SK-N-SH treated with all-trans-retinoic acid at 6 μM for 48 hours (cell line): ENCODE data around the gene HERC4.

ENCODE experiments used
- ARNTL ChIP-seq: fragments of 450-650 bp; formaldehyde crosslinking; IDR thresholded peaks from 2 replicates; pipeline ENCODE4 v1.5.0; 2020; ENCODE audit warnings: low read depth, mild to moderate bottlenecking, moderate library complexity, borderline replicate concordance
- POU6F1 ChIP-seq: fragments of 250-450 bp; sonication (Bioruptor Pico); IDR thresholded peaks from 2 replicates; pipeline ENCODE4 v1.8.0; 2021; ENCODE audit warnings: low read depth, mild to moderate bottlenecking, moderate library complexity, borderline replicate concordance
- ZC3H10 ChIP-seq: fragments of 250-450 bp; sonication (Bioruptor Pico); IDR thresholded peaks from 2 replicates; pipeline ENCODE4 v1.5.1; 2021; ENCODE audit warnings: mild to moderate bottlenecking, moderate library complexity

- TF ChIP-seq POU6F1 (CRISPR knock-in tag) = no peak
- no peak for TF ChIP-seq ARNTL (CRISPR knock-in tag)
- TF ChIP-seq ZC3H10 (CRISPR knock-in tag) = no peak
Measured at GRCh38 chr10:68073631-68074030, 1.5 kb downstream of the HERC4 start.
